HG02885 (cell line): ENCODE measurements around the gene PODXL.

ENCODE experiments used
- ATAC-seq: cut with Tn5 transposase; IDR thresholded peaks from one replicate; pipeline ENCODE4 v1.9.1; 2021; ENCODE audit warnings: mild to moderate bottlenecking; ENCODE audit not compliant: unreplicated experiment, poor library complexity

Gene PODXL

DNA sequence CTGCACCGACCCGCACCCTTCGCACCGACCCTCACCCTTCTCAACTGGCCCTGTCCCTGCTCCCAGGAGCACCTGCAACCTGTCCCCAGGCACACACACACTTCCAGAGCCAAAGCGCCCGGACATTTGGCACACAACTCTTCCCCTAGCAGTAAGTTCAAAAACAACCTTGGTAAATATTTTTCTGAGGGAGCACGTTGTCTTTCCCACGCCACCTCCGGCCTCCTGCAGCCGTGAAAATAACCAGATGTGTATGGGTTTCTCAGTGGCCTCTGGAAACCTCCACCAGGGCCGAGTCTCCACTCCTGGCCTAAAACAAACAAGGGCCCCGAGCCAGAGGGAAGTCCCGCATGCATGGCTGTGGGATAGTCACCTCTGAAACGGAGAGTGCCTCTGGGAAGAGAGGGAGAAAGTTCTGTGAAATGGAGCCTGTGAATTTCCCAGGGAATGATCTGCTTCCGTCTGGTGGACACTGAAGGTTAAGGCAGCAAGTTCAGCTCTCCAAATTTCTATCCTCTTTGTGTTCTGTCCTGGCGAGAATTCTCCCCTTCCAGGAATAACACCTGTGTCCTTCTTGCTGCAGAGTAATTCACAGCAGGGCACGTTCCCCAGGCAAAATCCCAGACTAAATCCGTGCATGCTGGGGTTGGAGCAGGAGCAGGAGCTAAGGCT, 15.8 kb downstream of the PODXL start:
- no peak for ATAC-seq

DNA sequence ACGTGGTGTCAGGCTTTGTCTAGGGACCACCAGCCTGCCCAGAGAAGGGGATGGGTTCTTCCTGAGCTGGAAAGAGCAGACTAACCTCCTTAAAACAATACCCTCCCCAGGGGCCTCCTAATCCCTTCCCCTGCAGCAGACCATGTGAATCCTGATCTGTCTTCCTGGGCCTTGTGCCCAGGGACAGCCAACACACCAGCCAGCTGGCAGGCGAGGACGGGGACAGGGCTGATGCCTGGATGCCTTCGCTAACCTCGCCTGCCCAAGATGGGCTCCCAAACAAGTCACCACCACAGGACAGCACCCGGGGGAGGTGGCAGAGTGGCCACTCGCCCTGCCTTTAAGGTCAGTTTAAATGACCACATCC, 17.6 kb downstream of the PODXL start:
- no peak for ATAC-seq

DNA sequence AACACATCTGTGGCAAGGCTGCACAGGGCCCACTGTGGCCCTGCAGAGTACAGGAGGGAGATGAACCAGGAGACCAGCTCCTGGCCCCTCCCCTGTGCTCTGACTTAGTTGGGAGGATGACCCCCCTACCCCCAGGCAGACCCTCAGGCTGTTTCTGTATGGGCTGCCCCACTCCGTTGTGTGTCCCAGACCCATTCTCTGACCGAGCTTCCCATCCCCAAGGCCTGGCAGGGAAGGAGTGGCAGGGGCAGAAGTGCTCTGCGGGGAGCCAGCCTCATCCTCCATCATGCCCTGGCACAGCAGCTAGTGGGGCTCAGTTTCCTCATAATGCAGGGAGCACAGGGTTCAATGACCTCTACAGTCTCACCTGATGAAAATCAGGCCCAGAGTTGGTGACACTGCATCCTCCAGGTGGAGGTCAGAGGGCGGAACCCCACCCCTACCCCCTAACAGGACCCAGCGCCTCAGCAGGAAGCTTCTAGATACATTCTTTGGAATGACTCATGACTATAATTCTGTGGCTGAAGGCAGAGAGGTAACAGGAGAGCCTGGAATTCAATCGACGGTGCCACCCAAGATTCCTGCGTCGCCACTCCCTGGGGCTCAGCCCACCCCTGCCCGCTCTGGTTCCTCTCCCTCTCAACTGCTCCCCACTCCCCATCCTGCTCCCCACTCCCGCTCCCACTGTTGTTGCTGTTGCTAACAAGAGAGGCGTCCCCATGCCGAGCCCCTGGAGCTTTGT, 18.2 kb downstream of the PODXL start:
- no peak for ATAC-seq

DNA sequence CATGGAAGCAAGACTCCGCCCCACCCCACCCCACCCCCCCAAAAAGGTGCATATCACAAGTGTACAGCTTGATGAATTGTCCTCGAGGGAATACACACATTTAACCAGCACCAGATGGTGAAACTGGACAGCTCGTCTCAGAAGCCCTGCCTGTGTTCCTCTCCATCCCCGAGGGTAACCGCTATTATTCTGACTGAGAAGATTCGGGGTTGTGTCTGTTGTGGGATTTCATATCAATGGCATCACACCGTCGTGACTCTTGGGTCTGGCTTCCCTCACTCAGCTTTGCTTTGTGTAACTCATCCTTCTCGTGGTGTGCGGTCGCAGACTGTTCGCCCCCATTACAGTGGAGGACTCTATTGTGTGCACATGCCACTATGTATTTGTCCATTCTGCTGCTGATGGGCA, 18.9 kb downstream of the PODXL start:
- ATAC-seq, result no peak

DNA sequence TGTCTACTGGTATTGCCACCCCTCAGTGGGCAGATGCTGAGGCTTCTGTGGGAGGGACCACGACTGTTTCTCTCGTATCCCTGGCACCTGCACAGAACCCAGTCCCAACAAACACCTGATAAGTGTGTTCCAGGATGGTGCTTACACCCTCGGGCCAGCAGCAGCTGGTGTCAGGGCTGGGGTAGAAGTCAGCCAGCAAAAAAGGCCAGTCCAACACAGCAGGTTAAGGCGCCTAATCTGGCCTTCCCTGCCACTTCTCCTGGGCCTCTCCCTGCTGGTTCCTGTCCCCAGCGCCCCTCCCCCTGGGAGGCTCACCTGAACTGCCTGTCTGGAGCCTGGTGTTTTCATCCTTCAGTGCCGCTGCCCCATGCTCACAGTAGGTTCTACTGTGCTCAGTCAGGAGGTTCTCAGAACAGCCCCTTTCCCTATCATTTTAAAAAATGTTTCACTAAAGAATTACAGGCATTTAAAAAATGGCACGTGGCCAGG, 20.0 kb downstream of the PODXL start:
- ATAC-seq, result no peak

DNA sequence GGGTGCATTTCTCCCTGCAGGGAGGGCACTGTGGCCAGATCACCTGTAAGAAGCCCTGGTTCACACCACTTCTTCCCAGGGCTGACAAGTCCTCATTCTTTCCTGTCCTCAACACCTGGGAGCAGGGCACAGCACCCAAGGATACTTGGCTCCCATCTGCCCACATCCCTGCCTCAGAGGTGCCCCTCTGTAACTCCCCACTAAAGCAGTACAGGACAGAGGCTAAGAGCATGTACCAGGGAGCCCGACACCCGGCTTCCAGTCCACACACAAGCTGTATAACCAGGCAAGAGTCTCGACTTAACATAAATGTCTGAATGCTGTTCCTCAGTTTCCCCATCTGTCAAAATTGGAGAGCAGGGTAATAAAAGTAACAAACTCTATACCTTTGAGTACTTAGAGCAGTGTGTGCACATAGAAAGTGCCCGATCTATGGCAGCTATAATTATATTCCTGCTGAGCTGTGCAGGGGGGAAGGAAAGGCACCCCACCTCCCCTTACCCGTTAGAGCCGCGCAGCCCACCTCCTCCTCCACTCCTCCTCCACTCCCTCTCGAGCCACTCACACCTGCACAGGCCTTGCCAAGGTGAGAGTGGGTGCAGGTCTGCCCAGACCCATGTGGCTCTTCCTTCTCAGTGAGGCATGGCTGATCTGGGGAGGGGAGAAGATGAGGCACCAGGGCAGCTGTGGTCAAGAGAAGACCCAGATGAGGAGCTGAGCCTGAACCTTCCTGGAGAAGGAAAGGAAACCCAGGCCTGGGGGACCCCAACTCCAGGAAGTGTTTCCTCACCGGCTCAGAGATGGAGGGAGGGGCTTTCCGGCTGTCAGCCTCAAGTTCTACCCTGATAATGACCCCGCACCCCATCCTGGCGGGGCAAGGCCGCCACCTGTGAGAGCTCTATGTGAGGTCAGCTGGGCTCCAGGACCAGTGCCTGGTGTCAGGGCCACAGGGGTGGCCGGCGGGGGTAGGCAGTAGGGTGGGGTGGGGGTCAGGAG, 22.6 kb downstream of the PODXL start:
- ATAC-seq, result no peak

DNA sequence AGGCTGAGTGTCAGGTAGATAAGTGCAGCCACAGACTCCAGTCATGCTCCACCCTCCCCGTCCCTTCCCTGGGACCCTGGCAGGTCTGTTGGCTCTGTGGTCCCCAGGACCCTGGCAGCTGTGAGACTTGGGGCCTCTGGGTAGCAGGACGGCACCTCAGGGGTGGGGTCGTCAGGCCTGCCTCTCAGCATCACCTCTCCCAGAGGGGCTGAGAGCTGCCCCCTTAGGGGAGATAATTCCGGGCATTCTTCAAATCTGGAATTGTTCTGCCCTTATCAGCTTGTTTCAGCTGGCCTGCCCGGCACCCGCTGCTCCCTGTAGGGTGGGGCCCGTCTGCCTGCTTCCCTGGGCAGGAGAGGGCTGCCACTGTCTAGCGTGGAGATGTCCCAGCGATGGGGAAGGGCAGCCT, 23.3 kb downstream of the PODXL start:
- ATAC-seq, result no peak

DNA sequence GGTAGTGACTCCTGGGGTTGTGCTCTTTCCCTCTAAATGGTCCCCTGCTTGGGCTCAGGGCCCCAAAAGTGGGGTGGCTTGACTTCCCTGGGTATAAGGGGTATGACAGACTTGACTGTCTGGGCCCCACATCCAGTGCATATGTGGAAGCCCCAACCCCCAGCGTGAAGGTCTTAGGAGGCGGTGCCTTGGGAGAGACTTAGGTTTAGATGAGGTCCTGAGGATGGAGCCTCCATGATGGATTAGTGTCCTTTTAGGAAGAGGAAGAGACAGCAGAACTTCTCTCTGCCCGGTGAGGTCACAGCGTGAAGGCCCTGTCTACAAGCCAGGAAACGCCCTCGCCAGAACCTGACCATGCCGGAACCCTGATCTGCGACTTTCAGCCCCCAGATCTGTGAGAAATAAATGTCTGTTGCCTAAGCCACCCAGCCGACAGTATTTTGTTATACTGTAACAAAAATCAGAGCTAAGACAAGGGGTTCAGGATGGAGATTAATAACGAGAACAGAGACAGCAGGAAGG, 23.8 kb downstream of the PODXL start:
- no peak for ATAC-seq

DNA sequence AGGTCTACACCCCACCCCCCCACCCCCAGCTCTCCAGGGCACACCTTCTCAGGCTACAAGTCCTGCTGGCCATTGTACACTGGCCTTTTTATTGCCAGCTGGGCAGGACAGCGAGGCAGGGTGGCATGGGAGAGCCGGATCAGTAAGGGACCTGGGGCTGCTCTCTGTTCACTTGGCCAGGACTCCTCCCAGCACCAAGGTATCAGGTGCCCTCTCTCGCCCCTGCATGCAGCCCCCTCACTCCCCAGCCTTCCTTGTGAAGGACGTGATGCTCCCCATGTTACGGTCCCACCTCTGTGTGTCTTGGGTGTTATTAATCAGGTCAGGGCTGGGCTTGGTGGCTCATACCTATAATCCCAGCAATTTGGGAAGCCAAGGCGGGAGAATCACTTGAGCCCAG, 26.3 kb downstream of the PODXL start:
- no peak for ATAC-seq

DNA sequence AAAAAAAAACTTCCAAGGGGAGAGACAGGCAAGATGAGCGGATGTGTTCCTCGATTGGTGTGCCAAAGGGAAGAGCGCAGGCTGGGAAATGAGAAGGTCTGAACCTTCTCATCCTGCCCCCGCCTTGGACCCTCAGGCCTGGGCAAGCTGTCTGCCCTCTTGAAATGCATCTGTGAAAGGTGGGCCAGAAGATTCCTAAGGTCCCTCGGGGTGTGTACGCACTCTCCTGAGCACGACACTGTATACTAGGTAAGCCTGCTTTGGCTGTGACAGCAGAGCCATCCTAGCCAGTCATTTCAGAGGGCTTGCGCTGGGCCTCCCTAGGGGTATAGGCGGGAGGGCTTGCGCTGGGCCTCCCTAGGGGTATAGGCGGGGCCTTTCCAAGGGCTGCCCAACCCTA, 26.8 kb downstream of the PODXL start:
- no peak for ATAC-seq

DNA sequence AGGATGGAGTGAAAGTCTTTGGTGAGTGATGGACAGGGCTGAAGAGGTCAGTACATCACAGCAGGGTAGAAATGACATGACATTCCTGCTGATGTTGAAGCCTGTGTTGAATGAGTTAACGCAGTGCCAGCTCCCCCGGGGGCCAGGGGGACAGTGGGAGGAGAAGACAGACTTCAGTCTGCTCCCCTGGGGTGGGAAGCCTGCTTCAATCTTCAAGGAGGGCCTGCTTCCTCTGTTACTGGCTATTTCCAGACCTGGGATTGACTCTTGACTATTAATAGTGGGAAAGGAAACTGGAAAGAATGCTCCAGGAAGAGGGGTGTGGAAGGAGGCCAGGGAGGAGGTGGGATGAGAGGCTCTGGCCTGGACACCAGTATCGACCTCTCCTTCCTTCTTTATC, 27.2 kb downstream of the PODXL start:
- no peak for ATAC-seq

DNA sequence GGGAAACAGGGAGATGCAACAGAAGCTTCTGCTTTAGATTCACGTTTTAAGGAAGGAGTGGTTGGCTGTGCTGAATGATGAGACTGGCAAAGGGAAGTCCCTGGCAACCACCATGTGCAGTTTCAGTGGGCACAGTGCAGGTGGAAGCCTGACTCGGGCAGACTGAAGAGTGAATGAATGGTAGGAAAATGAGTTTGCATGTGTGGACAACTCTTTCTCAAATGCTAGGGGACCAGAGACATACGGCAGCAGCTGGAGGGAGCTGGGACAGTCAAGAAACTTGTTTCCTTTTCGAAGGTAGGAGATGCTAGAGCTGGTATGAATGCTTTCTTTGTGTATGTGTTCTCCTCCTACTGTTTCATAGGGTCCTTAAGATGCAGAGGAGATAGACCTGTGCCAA, 29.0 kb downstream of the PODXL start:
- no peak for ATAC-seq

DNA sequence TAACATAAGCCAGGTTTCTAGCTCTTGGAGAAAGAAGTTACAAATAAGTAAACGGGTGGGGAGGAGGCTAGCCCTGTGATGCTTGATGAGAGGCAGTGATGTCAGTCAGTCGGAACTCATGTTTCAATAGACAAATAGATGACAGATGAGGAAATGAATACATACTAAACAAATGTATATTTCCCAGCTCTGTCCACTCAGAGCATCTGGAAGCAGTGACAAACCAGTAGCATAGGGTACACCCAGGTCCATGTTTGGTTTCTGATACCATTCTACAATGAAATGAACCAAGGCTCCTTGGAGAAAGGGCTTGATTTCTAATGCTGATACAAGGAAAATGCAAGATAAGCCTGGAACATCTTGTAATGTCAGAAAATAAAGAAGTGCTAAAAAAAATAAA, 30.6 kb downstream of the PODXL start:
- ATAC-seq, result no peak

DNA sequence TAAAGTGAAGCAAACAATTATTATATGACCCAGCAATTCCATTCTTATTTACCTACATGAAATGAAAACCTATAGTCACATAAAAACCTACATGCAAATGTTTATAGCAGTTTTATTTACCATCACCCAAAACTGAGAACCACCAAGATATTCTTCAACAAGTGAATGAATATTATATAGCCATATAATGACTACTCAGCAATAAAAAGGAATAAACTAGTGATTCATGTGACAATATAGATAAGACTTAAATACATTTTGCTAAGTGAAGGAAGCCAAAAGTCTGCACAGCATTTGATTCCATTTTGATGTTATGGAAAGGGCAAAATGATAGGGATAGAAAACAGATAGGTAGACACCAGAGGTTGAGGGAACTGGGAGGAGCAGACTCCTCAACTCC, 31.7 kb downstream of the PODXL start:
- ATAC-seq, result no peak

DNA sequence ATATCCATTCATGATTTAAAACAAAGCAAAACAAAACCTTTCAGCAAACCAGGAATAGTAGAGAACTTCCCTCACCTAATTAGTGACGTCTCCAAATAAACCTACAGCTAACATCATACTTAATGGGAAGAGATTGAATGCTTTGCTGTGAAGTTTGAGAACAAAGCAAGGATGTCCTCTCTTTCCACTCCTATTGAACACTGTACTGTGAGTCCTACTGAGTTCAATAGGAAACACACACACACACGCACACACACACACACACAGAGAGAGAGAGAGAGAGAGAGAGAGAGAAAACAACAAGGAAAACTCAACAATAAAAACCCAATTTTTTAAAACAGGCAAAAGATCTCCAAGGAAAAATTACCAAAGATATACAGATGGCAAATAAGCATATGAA, 32.3 kb downstream of the PODXL start:
- ATAC-seq, result no peak

DNA sequence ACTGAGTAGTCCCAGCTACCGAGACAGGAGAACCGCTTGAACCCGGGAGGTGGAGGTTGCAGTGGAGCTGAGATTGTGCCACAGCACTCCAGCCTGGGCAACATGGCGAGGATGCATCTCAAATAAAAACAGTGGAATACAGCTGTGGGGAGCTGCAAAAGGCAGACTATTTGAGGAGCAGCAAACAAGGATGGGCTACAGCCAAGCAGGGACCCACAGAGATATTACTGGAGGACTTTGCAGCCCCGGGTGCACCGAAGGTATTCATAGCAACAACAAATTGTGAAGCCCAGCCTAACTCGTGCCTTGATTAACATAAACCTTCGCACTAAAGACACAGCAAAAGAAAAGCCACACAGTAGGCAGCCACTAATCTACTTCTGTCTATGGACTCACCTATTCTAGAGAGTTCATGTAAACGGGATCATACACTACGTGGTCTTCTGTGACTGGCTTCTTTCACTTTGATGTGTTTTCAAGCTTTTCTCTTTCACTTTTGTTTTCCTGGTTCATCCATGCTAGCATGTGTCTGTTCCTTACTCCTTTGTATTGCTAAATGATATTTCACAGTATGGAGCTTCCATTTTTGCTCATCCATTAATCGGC, 34.0 kb downstream of the PODXL start:
- ATAC-seq, result no peak

DNA sequence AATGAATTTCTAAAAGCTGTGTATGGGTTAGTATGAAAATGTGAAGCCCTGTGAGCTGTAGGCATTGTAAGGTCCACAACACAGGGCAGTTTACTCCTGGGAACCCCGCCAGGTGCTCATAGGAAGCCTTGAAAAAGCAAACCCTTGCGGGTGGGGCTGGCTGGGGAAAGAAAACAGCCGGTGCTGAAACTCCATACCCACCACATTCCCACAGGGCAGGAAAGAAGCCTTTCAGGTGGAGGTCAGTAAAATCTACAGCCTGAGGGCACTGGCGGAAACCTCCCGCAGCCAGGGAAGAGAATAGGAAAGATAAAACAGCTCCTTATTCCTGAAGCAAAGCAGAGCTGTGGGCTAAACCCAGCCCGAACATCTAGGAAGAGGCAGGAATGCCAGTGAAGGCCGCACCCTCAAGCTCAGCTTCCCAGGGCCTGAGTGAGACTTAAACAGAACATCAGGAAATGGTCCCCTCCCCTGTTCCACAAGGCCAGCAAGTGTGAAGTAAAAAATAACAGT, 34.7 kb downstream of the PODXL start:
- ATAC-seq, result no peak

DNA sequence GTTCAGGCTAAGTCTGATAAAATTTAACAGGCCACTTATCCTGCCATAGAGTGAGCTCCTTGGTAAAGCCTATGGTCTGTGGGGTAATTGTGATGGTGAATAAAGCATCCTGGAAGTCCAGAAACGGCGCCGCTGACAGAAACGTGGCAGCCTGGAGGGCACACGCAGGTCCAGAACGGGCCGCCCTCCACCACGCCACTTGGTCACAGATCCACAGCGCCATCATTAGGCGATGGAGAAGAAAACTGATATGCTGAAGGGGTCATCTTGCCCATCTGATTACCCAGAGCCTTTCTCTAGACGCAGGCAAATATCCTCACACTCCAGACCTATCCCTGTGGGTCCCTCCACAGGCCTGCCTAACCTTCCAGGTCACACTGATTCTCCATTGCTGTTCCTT, 37.8 kb downstream of the PODXL start:
- no peak for ATAC-seq

DNA sequence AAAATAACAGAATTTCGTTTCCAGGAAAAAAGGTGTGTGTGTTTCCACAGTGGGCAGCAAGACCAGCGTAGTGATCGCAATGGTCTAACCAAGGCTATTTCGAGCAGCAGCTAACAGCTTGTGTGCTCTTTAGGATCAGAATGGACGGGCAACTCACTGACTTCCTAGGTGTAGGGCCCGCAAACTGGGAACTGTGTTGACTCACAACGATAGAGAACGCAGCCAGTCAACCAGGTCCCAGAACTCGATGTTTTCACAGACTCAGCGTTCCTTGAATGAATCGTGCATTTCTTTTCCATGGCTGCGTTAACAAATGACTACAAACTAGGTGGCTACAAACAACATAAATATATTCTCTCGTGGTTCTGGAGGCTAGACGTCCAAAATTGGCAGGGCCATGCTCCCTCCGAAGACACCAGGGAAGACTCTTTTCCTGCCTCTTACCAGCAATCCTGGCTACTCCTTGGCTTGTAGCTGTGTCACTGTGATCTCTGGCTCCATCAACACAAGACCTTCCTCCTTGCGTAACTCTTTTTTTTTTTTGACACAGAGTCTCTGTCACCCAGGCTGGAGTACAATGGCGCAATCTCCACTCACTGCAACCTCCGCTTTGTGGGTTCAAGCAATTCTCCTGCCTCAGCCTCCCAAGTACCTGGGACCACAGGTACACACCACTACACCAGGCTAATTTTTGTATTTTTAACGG, 39.1 kb downstream of the PODXL start:
- ATAC-seq, result no peak
